ENCODE results near the gene OR6M1.

The OR6M1 gene

GRCh38 chr11:123775715-123776549, 30.2 kb downstream of the OR6M1 start:
- DNase-seq (ENCODE audit: low spot score) = no peak

DNA sequence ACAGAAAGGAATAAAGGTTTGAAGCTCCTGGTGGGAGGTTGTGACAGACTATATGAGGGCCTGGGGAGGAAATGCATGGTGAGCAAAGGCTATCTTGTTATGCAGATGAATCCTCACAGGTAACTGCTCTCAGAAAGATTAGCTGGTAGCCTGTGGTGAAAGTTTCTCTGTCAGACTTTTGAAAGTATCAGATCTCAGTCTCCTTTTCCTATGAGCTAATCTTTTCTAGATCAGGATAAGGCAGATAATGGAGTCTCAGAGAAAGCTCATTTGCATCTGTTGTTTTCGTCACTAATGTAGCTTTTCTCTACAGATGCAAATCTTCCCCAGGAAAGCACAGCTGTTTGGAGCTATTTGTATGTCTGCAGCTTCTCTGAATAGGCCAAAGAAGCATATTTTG, 30.9 kb downstream of the OR6M1 start:
- no peak for DNase-seq (ENCODE audit: low spot score)

GRCh38 chr11:123773959-123774358, 32.2 kb downstream of the OR6M1 start:
- no peak for DNase-seq (ENCODE audit: low spot score)

- no peak for DNase-seq (ENCODE audit: low spot score)
Measured at GRCh38 chr11:123773026-123773425, 33.1 kb downstream of the OR6M1 start.

DNA sequence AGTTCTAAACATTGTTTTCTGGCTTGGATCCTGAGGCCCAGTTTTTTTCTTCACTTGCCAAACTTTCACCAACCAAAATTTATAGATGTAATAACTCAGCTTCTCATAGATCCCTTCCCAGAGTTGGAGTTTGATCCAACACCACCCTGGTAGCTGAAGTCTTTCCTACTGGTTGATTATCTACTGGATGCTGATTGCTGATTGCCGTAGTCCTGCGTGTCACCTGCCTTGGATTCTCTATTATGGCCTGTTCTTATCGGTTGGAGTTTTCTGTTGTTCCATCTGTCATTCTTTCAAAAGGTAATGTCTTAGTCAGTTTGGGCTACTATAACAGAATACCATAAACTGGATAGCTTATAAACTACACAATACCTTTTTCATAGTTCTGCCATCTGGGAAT, 34.5 kb downstream of the OR6M1 start:
- no peak for DNase-seq (ENCODE audit: low spot score)

DNA sequence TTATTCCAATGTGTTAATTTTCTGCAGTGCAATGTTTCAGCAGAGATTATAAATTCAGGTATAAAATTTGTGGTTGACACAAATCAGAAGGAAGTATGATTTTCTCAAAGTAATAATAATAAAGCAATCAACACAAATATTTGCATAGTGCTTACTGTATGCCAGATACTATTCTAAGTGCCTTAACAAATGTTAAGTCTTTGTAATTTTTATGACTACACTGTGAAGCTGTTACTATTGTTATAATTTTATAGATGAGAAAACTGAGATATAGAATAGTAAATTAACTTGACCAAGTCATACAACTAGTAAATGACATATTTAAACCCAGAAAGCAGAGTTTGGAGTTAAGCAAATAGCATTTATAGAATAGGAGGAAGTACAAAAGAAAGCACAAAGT, 35.4 kb downstream of the OR6M1 start:
- DNase-seq (ENCODE audit: low spot score) = no peak

GRCh38 chr11:123765601-123766000, 40.5 kb downstream of the OR6M1 start:
- DNase-seq (ENCODE audit: low spot score) = no peak

DNA sequence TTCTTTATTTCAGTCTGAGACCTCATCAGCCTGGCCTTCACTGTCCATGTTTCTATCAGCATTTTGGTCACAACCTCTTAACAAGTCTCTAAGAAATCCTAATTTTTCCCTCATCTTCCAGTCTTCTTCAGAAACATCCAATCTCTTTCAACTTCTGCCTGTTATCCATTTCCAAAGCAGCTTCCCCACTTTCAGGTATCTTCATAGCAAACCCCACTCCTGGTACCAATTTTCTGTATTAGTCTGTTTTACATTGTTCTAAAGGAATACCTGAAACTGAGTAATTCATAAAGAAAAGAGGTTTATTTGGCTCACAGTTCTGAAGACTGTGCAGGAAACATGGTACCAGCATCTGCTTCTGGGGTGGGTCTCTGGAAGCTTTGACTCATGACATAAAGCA, 43.7 kb downstream of the OR6M1 start:
- DNase-seq (ENCODE audit: low spot score) = no peak

GRCh38 chr11:123760894-123761293, 45.3 kb downstream of the OR6M1 start:
- no peak for DNase-seq (ENCODE audit: low spot score)

DNA sequence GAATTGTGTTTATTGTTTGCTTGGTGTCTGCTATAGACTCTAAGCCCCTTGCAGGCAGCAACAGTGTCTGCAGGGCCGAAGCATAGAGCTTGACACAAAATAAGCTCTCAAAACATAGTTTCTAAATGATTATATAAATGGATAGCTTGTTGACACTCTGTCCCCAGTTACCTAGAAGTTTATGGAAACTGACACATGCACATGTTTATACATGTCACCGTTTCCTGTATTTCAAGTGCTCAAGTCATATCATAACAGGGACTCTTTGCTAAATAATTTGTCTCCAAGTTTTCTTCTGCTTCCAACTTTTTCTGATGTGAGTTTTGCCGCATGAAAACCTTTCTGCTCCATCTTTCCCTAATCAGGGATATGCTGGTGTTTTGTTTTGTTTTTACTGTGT, 48.2 kb downstream of the OR6M1 start:
- DNase-seq (ENCODE audit: low spot score) = no peak

DNA sequence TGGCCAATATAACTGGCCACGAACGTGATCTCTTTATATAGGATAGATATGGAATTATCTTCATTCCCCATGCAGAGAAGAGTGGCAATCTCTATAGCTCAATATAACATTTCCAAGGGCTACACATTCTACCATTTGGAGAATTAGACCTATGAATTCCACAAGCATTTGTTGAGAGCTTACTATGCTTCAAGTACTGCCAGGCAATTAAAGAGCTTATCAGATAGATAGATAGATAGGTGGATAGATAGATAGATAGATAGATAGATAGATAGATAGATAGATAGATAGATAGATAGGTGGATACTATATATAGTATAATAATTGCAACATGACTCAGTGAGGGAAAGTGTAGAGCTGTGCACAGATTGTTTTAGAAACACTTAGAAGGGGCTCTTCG, 50.3 kb downstream of the OR6M1 start:
- DNase-seq (ENCODE audit: low spot score) = no peak
